Adrenal gland (tissue), 5 donors: ENCODE measurements around the gene AP2M1.

Source experiments
- POLR2A ChIP-seq, 2 donors: fragments of 450-650 bp; IDR thresholded peaks; one replicate each; pipeline ENCODE4 v1.6.1; 2017; ENCODE audit warnings: antibody characterized with exemption in 2 of 2, mild to moderate bottlenecking in 2 of 2, moderate library complexity in 1 of 2
- TF ChIP-seq, protein P1 (sequence below), 6 experiments: fragments of 450-650 bp in 4 of 6; fragments of 200-600 bp in 2 of 6; sonication (generic) in 1 of 6; IDR thresholded peaks; 1 replicate in 5 of 6; 2 replicates in 1 of 6; pipeline versions ENCODE4 v1.5.1 to v1.8.0; 2016 to 2021; ENCODE audit warnings: antibody characterized with exemption in 6 of 6, mild to moderate bottlenecking in 2 of 6, moderate library complexity in 1 of 6
- donor health status: DM: no; HTN: no; CAD: no.

DNA sequence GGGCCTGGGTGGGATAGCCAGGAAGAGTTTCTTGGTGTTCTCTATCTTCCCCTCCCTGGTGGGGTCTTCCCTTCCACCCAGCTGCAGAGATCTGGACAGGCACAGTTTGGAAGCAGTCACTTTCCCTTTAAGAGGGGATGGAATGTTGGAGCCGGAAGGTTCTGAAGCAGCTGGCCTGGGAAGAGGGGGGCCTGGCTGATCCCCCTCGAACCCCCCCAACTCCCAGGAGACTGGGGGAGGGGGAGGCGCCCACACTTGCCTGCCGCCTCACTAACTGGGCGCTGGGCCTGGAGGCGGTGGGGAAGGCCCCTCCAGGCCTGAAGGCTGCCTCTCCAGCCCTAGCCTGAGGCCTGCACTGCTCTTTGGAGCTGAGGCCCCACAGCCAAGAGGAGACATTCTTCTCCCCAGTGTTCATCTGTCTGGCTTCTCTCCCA, 18.1 kb upstream of the AP2M1 start:
- TF ChIP-seq, protein P1, sequence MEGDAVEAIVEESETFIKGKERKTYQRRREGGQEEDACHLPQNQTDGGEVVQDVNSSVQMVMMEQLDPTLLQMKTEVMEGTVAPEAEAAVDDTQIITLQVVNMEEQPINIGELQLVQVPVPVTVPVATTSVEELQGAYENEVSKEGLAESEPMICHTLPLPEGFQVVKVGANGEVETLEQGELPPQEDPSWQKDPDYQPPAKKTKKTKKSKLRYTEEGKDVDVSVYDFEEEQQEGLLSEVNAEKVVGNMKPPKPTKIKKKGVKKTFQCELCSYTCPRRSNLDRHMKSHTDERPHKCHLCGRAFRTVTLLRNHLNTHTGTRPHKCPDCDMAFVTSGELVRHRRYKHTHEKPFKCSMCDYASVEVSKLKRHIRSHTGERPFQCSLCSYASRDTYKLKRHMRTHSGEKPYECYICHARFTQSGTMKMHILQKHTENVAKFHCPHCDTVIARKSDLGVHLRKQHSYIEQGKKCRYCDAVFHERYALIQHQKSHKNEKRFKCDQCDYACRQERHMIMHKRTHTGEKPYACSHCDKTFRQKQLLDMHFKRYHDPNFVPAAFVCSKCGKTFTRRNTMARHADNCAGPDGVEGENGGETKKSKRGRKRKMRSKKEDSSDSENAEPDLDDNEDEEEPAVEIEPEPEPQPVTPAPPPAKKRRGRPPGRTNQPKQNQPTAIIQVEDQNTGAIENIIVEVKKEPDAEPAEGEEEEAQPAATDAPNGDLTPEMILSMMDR (IDR thresholded peaks at IDR 0.05): no peak
- TF ChIP-seq POLR2A (IDR thresholded peaks at IDR 0.05): no peak
